Lung (tissue), 12 donors: ENCODE results near the gene MRTFB. TPM values are rescaled to one million over a fixed set of nuclear protein-coding genes. Genes with fewer than 3 reads are reported as not detected.

ENCODE experiments used
- ATAC-seq: fragments of 200-7000 bp; cut with Tn5 transposase; one replicate; pipeline ENCODE4 v1.9.1; 2020; ENCODE audit warnings: moderate number of reproducible peaks; ENCODE audit not compliant: insufficient read depth, low FRiP score
- DNase-seq, 3 donors: peaks; one replicate each; pipeline ENCODE4 v3.0.0-alpha.2; 2013 to 2017
- H3K27ac ChIP-seq, 2 donors: one replicate each; pipeline ENCODE4 v1.5.1; 2013; ENCODE audit warnings: mild to moderate bottlenecking in 2 of 2, moderate library complexity in 2 of 2, control low read depth in 1 of 2, inconsistent platforms in 1 of 2, low read depth in 1 of 2, low read length in 1 of 2
- H3K27me3 ChIP-seq, 3 donors: one replicate each; pipeline ENCODE4 v1.5.1; 2013; ENCODE audit warnings: low read length in 2 of 3; ENCODE audit not compliant: control insufficient read depth in 3 of 3, insufficient read depth in 3 of 3
- H3K36me3 ChIP-seq, 4 donors: one replicate each; pipeline ENCODE4 v1.5.1; 2013; ENCODE audit warnings: low read length in 4 of 4, mild to moderate bottlenecking in 1 of 4, moderate library complexity in 1 of 4; ENCODE audit not compliant: control insufficient read depth in 4 of 4, insufficient read depth in 4 of 4
- H3K4me1 ChIP-seq, 5 donors: one replicate each; pipeline ENCODE4 v1.5.1; 2013; ENCODE audit warnings: low read length in 5 of 5, mild to moderate bottlenecking in 2 of 5, moderate library complexity in 1 of 5; ENCODE audit not compliant: control insufficient read depth in 5 of 5, insufficient read depth in 5 of 5
- H3K4me3 ChIP-seq: one replicate; pipeline ENCODE4 v1.5.1; 2013; ENCODE audit warnings: mild to moderate bottlenecking, control low read depth, moderate library complexity
- H3K9ac ChIP-seq, 2 donors: one replicate each; pipeline ENCODE4 v1.5.1; 2013; ENCODE audit warnings: low read length in 2 of 2, control low read depth in 1 of 2; ENCODE audit not compliant: insufficient read depth in 1 of 2
- H3K9me3 ChIP-seq, 4 donors: one replicate each; pipeline ENCODE4 v1.5.1; 2013; ENCODE audit warnings: low read length in 3 of 4, mild to moderate bottlenecking in 1 of 4, moderate library complexity in 1 of 4; ENCODE audit not compliant: control insufficient read depth in 4 of 4, insufficient read depth in 3 of 4
- CTCF ChIP-seq: IDR thresholded peaks from 2 replicates; pipeline ENCODE4 v1.5.1; 2012; ENCODE audit warnings: mild to moderate bottlenecking; ENCODE audit errors: control extremely low read depth, extremely low read depth
- WGBS, 2 donors: extraction: QIAGEN DNeasy Blood & Tissue Kit; methylation state at CpG; one replicate each; pipeline ENCODE4 v1.1.7; 2013; 5-methylcytosine and 5-hydroxymethylcytosine counted together
- polyA plus RNA-seq, 2 donors: library from polyadenylated mRNA; stranded (reverse); fragments of 200-250 nt; gene quantifications; one replicate each; pipeline ENCODE4 v1.2.1, GENCODE V29; 2013
- total RNA-seq, 2 donors: library from RNA; depleted of rRNA in 1 of 2; stranded (reverse); fragments of >200 nt in 1 of 2; gene quantifications; one replicate each; pipeline ENCODE4 v1.2.1, GENCODE V29; 2014 to 2021
- donor health status: control.
- donor health status: control.
- donor health status: Bipolar disorder and iron deficiency.
- donor health status: healthy.
- donor health status: DM: yes; HTN: yes; CAD: no.

The MRTFB gene
- total and polyA plus RNA-seq, 4 donors, result 8.8 to 50.9 (median 27.8) TPM

DNA sequence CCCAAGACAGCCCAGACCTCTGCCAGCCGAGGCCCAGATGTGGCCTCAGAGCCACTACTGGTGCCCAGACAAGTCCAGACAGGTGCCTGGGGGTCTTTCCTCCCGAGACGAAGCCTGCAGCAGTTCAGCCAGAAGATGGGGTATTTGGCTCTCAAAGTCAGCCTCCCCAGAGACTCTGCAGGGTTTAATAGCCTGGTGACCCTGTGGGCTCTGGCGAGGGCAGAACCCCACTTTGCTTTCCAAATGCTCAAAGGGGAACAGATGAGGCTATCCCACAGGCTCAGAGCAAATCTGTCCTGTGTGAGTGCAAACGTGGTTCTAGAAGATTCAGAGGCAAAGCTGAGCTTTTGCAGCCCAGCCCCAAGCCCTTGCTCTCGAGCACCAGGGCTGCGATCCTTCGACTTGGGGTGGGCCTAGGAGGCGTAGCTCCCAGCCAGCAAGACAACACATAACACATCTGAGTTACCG, 236.0 kb downstream of the MRTFB start:
- ATAC-seq (no peak), DNase-seq (no peak)
- Histone ChIP-seq H3K27ac (no peak overlapping the region), H3K9me3 (no peaks in the 10 kb centered on the region), H3K9ac (no peak overlapping the region), H3K36me3 (no peaks in the 10 kb centered on the region), H3K4me1 (peaks cover 0 to 25% (median 5%) of the 10 kb centered on the region in 5 donors), H3K4me3 (no peak overlapping the region), H3K27me3 (peaks cover 0 to 25% (median 0%) of the 10 kb centered on the region in 3 donors)
- 87 to 94% methylated on average over 10 of the region's 10 CpGs for WGBS, 2 donors
- TF ChIP-seq CTCF, result no peak

- DNase-seq (no peak), ATAC-seq (no peak)
- Histone ChIP-seq H3K27ac (no peak overlapping the region), H3K36me3 (no peaks in the 10 kb centered on the region), H3K27me3 (peaks cover 0 to 25% (median 0%) of the 10 kb centered on the region in 3 donors), H3K9ac (no peak overlapping the region), H3K9me3 (no peaks in the 10 kb centered on the region), H3K4me3 (no peak overlapping the region), H3K4me1 (peaks cover 0 to 20% (median 5%) of the 10 kb centered on the region in 5 donors)
- 85 to 91% methylated on average over 23 of the region's 23 CpGs for WGBS, 2 donors
- no peak for TF ChIP-seq CTCF
Observed at GRCh38 chr16:14307527-14308367, 236.6 kb downstream of the MRTFB start.

DNA sequence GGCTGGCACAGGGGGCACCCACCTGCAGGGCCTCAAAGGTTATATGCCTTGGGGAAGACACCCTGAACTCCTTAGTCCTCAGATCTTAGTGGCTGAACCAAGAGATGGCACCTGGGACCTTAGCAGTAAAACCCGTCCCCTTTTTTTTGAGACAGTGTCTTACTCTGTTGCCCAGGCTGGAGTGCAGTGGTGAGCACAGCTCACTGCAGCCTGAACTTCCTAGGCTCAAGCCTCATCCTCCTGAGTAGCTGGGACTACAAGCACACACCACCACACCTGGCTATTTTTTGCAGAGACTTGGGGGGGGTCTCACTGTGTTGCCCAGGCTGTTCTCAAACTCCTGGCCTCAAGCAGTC, 237.2 kb downstream of the MRTFB start:
- Histone ChIP-seq H3K36me3 (no peaks in the 10 kb centered on the region), H3K9ac (no peak overlapping the region), H3K27me3 (peaks cover 0 to 21% (median 0%) of the 10 kb centered on the region in 3 donors), H3K9me3 (no peaks in the 10 kb centered on the region), H3K4me3 (no peak overlapping the region), H3K4me1 (peaks cover 0 to 18% (median 5%) of the 10 kb centered on the region in 5 donors), H3K27ac (no peak overlapping the region)
- no peak for ATAC-seq
- no peak for DNase-seq
- no peak for TF ChIP-seq CTCF
- 95% methylated on average over 1 of the region's 1 CpG for WGBS, 2 donors
